ENCODE measurements around the gene NTM. TPM values are rescaled to one million over a fixed set of nuclear protein-coding genes. Genes with fewer than 3 reads are reported as not detected.

The NTM gene
- total and polyA plus RNA-seq, 2 donors from 2014 or later = 0.92 to 10.3 TPM

GRCh38 chr11:132226522-132226921 lies 856.1 kb downstream of the NTM start:
- no peak for DNase-seq
- no peaks in the 10 kb centered on the region for H3K9me3 ChIP-seq (ENCODE audit: control insufficient read depth in 2 of 3, insufficient read depth in 1 of 3, low read length in 3 of 3)
- no peaks in the 10 kb centered on the region for H3K4me1 ChIP-seq (ENCODE audit: control insufficient read depth in 2 of 3, insufficient read depth in 2 of 3, low read depth in 1 of 3, low read length in 3 of 3)
- TF ChIP-seq CTCF (IDR thresholded peaks at IDR 0.05; ENCODE audit: borderline replicate concordance, extremely low read depth, insufficient read depth) = no peak
- no peak for FAIRE-seq
- H3K27me3 ChIP-seq (ENCODE audit: control insufficient read depth, insufficient read depth, low read length) = no peaks in the 10 kb centered on the region
- H3K4me3 ChIP-seq (ENCODE audit: low read length in 3 of 3) = no peak overlapping the region
- H3K27ac ChIP-seq (ENCODE audit: low read depth in 2 of 2, low read length in 2 of 2) = no peak overlapping the region
- intact Hi-C loops (cut with DNase I) = no loop called here
- no peak overlapping the region for H3K9ac ChIP-seq (ENCODE audit: low read length in 3 of 3)
- no peaks in the 10 kb centered on the region for H3K36me3 ChIP-seq (ENCODE audit: control insufficient read depth in 2 of 3, insufficient read depth in 3 of 3, low read length in 3 of 3)

GRCh38 chr11:132228746-132229325 lies 858.4 kb downstream of the NTM start:
- no peak for FAIRE-seq

GRCh38 chr11:132231656-132232347 lies 861.4 kb downstream of the NTM start:
- no peaks in the 10 kb centered on the region for H3K36me3 ChIP-seq (ENCODE audit: control insufficient read depth in 2 of 3, insufficient read depth in 3 of 3, low read length in 3 of 3)
- no peak overlapping the region for H3K4me3 ChIP-seq (ENCODE audit: low read length in 3 of 3)
- no peak overlapping the region for H3K9ac ChIP-seq (ENCODE audit: low read length in 3 of 3)
- H3K27me3 ChIP-seq (ENCODE audit: control insufficient read depth, insufficient read depth, low read length) = no peaks in the 10 kb centered on the region
- H3K4me1 ChIP-seq (ENCODE audit: control insufficient read depth in 2 of 3, insufficient read depth in 2 of 3, low read depth in 1 of 3, low read length in 3 of 3) = no peaks in the 10 kb centered on the region
- intact Hi-C loops (cut with DNase I) = no loop called here
- no peak for TF ChIP-seq CTCF (IDR thresholded peaks at IDR 0.05; ENCODE audit: borderline replicate concordance, extremely low read depth, insufficient read depth)
- no peaks in the 10 kb centered on the region for H3K9me3 ChIP-seq (ENCODE audit: control insufficient read depth in 2 of 3, insufficient read depth in 1 of 3, low read length in 3 of 3)
- DNase-seq = peak in 1 of 5 donors; percentile 15
- no peak for FAIRE-seq
- H3K27ac ChIP-seq (ENCODE audit: low read depth in 2 of 2, low read length in 2 of 2) = no peak overlapping the region

More at GRCh38 chr11:132228746-132229325, 858.4 kb downstream of the NTM start:
- no peak overlapping the region for H3K4me3 ChIP-seq (ENCODE audit: low read length in 3 of 3)
- H3K36me3 ChIP-seq (ENCODE audit: control insufficient read depth in 2 of 3, insufficient read depth in 3 of 3, low read length in 3 of 3) = no peaks in the 10 kb centered on the region
- H3K9me3 ChIP-seq (ENCODE audit: control insufficient read depth in 2 of 3, insufficient read depth in 1 of 3, low read length in 3 of 3) = no peaks in the 10 kb centered on the region
- H3K4me1 ChIP-seq (ENCODE audit: control insufficient read depth in 2 of 3, insufficient read depth in 2 of 3, low read depth in 1 of 3, low read length in 3 of 3) = no peaks in the 10 kb centered on the region
- no peak overlapping the region for H3K9ac ChIP-seq (ENCODE audit: low read length in 3 of 3)
- intact Hi-C loops (cut with DNase I) = no loop called here
- no peak overlapping the region for H3K27ac ChIP-seq (ENCODE audit: low read depth in 2 of 2, low read length in 2 of 2)
- no peak for DNase-seq
- H3K27me3 ChIP-seq (ENCODE audit: control insufficient read depth, insufficient read depth, low read length) = no peaks in the 10 kb centered on the region
- TF ChIP-seq CTCF (IDR thresholded peaks at IDR 0.05; ENCODE audit: borderline replicate concordance, extremely low read depth, insufficient read depth) = no peak
